ENCODE data around the gene ARL6IP4.

Gene ARL6IP4

DNA sequence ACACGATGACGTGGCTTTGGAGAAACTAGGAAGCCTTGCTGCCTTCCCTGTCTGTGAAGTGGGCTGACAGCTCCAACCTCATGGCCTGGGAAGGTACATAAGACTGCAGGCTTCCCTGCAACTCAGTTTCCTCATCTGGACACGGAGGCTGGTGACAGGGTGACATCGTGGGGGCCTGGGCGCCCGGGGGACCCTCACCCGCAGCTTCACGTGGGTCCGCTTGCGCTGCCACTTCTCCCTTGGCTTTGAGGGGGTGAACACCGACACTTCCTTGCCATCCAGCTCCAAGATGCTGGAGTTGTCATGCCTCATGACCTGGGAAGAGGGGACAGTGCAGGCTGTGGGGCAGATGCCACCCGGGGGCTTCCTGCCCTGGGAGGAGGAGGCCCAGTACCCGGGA, 7.6 kb downstream of the ARL6IP4 start:
- Histone ChIP-seq H3K9ac (ENCODE audit: low read depth, low read length) (no peak overlapping the region), H3K4me1 (ENCODE audit: insufficient read depth, low read length) (no peaks in the 10 kb centered on the region), H3K36me3 (ENCODE audit: insufficient read depth, low read length) (no peaks in the 10 kb centered on the region; the same call in none of the 2 replicates), H3K9me3 (ENCODE audit: control insufficient read depth, insufficient read depth, low read length) (no peaks in the 10 kb centered on the region)

DNA sequence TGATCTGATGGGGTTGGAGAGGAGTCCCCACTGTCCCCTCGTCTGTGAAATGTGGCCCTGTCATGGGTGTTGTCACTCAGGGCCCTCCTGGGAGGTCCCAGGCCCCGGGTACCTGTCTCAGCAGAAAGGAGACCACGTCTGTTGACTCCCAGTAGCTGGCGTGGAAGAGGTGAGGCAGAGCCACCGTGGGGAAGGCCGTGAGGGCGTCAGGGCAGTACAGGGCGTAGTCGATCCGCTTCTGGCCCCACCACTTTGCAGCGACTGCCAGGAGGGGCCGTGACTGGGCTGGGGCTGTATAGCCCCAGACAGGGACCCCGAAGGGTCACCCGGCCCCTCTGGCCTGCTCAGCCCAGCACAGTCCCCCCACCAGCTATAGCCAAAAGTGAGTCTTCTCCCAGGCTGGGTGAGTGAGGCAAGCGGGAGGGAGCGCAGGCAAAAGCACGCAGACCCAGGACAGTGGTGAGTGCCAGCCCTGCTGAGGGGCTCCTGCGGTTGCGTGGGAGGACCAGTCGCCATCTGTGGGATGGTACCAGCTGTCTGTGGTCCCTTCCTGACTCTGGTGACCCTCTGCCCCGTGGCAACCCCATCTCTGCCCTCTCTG, 8.2 kb downstream of the ARL6IP4 start:
- Histone ChIP-seq H3K9ac (ENCODE audit: low read depth, low read length) (no peak overlapping the region), H3K36me3 (ENCODE audit: insufficient read depth, low read length) (no peaks in the 10 kb centered on the region; the same call in 1 of the 2 replicates), H3K4me1 (ENCODE audit: insufficient read depth, low read length) (no peaks in the 10 kb centered on the region), H3K9me3 (ENCODE audit: control insufficient read depth, insufficient read depth, low read length) (no peaks in the 10 kb centered on the region)

DNA sequence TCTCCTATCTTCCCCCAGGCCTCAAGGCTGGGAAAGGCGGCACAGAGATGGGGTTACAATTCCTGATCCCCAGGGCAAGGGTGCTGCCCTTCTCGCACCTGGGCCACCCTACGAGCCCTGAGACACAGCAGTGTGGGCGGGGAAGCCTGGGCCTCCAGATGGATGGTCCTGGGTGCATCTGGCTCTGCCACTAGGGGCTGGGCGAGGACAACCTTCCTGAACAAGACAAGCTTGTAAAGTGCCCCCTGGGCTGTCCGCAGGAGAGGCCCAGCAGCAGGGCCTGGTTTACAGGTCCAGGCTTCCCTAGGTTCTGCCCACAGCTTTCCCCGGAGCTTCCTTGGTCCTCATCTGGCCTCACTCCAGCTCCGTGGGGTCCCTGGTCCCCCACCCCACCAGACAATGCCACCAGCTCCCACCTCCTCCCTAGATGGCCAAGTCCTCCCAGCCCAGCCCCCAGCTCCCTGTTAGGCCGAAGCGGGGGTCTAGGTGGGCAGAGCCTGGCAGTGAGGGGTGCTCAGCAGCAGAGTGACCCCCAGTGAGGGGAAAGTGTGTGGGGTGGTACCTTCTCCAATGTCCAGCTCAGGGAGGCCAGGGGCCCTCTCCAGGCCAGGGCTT, 8.9 kb downstream of the ARL6IP4 start:
- Histone ChIP-seq H3K36me3 (ENCODE audit: insufficient read depth, low read length) (no peaks in the 10 kb centered on the region; the same call in 1 of the 2 replicates), H3K9me3 (ENCODE audit: control insufficient read depth, insufficient read depth, low read length) (no peaks in the 10 kb centered on the region), H3K9ac (ENCODE audit: low read depth, low read length) (no peak overlapping the region), H3K4me1 (ENCODE audit: insufficient read depth, low read length) (no peaks in the 10 kb centered on the region)

DNA sequence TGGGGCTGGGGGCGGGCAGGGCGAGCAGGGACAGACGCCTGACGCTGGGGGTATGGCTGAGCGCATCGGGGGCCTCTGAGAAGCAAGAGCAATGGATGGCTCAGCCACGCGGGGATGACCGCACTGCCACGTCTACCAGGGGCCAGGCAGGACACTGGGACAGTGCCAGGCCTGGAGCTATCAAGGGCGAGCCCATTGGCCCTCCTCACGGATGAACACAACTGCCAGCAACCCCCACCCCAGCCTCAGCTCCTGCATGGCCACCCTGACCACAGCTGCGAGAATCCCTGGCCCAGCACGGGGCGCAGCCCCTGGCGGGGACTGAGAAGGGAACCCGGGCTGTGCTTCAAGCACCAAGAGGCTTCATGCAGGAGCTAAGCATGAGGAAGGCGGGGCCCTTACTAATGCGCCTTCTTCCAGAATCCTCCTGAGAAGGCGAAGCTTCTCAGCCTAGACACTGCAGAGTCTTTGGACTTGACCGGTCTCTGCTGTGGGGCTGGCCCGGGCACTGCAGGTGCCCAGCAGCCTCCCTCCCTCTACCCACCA, 9.5 kb downstream of the ARL6IP4 start:
- Histone ChIP-seq H3K9ac (ENCODE audit: low read depth, low read length) (no peak overlapping the region), H3K36me3 (ENCODE audit: insufficient read depth, low read length) (no peaks in the 10 kb centered on the region; the same call in 1 of the 2 replicates), H3K9me3 (ENCODE audit: control insufficient read depth, insufficient read depth, low read length) (no peaks in the 10 kb centered on the region), H3K4me1 (ENCODE audit: insufficient read depth, low read length) (no peaks in the 10 kb centered on the region)

DNA sequence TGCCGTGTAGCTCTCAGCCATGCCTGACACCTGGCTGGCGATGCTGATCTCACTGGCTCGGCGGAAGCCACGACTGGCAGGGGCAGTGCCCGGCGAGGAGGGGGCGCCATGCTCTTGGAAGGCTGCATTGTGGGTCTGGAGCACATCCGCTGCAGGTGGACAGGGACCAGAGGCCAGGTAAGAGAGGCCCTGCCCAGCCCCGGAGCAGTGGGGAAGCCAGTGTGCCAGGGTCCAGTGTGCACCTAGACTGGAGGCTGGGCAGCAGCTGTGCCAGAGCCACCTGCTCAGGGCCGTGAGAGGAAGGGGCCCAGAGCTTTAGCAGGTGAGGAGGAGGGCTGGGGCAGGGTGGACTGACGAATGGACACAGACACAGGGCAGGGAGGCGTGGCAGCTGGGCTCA, 10.1 kb downstream of the ARL6IP4 start:
- Histone ChIP-seq H3K36me3 (ENCODE audit: insufficient read depth, low read length) (no peaks in the 10 kb centered on the region; the same call in 1 of the 2 replicates), H3K9ac (ENCODE audit: low read depth, low read length) (no peak overlapping the region), H3K4me1 (ENCODE audit: insufficient read depth, low read length) (no peaks in the 10 kb centered on the region), H3K9me3 (ENCODE audit: control insufficient read depth, insufficient read depth, low read length) (no peaks in the 10 kb centered on the region)

DNA sequence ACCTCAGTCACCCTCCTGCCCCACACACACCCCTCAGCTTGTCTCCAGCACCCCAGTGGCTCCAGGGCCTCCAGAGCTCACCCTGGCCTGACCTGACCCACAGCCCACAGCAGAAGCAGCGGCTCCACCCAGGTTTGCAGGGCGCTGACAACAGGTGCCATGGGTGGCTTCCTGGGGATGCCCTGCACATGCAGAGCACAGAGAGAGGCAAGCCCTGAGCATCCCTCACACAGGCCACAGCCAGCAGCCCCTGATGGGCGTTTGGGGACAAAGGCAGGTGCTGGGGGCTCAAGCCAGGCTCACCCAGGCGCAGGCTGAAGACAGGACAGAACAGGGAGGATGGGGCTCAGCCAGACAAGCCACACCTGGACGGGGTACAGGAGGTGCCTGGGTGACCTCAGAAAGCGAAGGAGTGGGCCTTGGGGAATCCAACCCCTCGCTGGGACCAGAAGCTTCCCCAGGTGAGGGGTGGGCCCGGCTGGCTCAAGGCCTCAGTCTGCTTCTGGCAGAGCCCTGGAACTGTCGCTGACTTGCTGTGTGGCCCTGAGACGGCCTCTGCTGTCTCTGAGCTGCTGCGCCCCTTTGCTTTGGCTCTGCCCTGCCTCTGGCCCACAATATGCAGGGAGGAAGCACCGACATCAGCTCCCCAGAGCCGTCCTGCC, 10.6 kb downstream of the ARL6IP4 start:
- Histone ChIP-seq H3K36me3 (ENCODE audit: insufficient read depth, low read length) (no peaks in the 10 kb centered on the region; the same call in 1 of the 2 replicates), H3K9me3 (ENCODE audit: control insufficient read depth, insufficient read depth, low read length) (no peaks in the 10 kb centered on the region), H3K9ac (ENCODE audit: low read depth, low read length) (no peak overlapping the region), H3K4me1 (ENCODE audit: insufficient read depth, low read length) (no peaks in the 10 kb centered on the region)

DNA sequence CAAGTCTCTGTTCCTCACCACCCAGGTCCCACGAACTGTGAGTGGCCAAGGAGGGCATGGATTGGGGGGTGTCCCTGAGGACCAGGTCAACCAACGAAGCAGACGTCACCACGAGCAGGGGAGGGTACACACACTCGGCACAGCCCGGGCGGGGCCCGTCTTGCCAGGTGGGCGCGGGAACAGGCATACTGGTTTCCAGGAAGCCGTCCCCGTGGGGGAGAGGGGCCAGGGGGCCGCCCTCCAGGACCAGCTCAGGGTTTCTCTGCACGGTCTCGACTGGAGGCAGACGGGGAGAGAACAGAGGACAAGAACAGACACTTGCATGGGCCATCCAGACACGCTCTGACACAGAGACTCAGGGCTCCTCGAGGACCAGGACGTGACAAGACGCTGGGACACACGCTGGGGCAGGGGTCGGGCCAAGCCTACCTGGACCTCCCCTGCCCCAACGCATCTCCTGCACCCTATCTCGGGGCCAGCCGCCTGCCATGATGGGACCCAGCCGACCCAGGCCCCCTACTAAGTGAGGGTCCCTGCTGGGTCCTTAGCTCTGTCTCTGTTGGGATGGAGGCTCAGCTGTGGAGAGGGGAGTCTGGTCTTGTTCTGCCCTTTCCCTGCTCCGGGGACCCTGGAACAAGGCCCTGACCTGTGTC, 11.3 kb downstream of the ARL6IP4 start:
- Histone ChIP-seq H3K9me3 (ENCODE audit: control insufficient read depth, insufficient read depth, low read length) (no peaks in the 10 kb centered on the region), H3K36me3 (ENCODE audit: insufficient read depth, low read length) (no peaks in the 10 kb centered on the region; the same call in 1 of the 2 replicates), H3K4me1 (ENCODE audit: insufficient read depth, low read length) (no peaks in the 10 kb centered on the region), H3K9ac (ENCODE audit: low read depth, low read length) (no peak overlapping the region)

DNA sequence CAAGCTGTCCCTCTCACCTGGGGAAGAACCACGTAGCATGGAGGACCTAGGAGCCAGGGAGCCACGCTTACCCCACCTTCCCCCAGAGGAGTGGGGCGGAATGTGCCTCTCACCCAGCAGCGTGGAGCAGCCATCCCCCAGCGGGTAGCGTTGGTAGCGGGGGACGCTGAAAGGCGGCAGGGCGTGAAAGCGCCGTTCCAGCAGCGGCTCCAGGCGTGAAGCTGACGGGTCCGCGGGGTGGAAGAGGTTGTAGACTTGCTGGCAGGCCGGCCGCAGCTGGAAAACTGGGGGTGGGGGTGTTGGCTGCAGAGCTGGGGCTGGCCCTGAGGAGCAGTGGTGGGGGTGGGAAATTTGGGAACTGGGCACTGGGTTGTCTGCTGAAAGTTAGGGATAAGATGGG, 11.9 kb downstream of the ARL6IP4 start:
- Histone ChIP-seq H3K9me3 (ENCODE audit: control insufficient read depth, insufficient read depth, low read length) (no peaks in the 10 kb centered on the region), H3K9ac (ENCODE audit: low read depth, low read length) (no peak overlapping the region), H3K4me1 (ENCODE audit: insufficient read depth, low read length) (no peaks in the 10 kb centered on the region), H3K36me3 (ENCODE audit: insufficient read depth, low read length) (no peaks in the 10 kb centered on the region)

DNA sequence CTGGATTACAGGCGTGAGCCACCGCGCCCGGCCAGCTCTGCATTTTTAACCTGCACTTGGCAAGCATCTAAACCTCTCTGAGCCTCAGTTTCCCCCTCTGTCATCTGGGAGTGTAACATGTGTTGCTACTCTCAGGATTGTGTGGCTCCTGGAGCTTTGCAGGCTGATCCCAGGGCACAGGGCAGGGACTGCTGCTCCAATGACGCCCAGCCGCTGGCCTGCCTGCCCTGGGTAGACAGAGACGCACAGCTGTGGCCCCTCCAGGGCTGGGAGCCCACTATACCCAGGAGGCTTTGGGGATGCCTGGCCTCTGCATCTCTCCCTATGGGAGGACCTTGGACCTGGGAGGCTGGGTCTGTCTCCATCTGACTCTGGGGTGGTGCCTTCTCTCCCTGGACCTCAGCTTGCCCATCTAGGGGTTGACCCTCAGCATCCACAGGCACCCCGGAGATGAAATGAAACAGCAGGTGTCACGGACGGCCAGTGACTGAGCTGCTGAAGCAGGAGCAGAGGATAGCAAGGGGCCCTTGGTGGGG, 13.7 kb downstream of the ARL6IP4 start:
- no peaks in the 10 kb centered on the region for H3K4me1 ChIP-seq (ENCODE audit: insufficient read depth, low read length)
- no peaks in the 10 kb centered on the region for H3K36me3 ChIP-seq (ENCODE audit: insufficient read depth, low read length)
- H3K9ac ChIP-seq (ENCODE audit: low read depth, low read length), result no peak overlapping the region
- H3K9me3 ChIP-seq (ENCODE audit: control insufficient read depth, insufficient read depth, low read length), result no peaks in the 10 kb centered on the region

DNA sequence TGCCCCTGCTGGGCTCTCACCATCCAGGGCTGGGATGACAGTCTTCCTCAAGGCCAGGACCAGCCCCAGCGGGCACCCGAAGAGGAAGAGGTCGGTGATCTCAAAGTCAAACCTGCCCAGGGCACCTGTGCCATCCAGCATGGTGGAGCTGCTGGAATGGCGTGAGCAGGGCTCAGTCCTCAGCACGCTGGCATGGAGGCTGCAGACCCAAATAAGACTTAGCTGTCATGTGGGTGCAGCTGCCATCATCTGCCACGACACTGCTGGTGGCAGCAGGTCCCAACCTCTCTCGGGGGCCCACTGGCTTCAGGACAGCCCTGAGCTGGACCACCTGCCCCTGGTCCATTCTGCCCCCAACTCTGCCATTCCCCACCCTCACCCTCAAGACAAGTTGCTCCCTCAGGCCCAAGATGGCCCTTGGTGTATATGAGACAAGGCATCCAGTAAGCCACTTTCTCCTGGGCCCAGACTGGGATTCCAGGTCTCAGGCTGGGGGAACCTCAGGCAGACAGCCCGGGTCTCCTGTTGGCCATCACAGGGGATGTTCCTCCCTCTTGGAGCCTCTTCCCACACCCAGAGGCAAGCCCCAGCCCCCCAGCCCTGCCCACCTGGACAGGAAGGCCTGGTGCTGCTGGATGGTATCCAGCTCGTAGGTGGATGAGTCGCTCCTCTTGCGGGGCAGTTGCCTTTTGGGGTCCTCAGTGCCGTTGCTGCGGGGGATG, 14.5 kb downstream of the ARL6IP4 start:
- Histone ChIP-seq H3K9me3 (ENCODE audit: control insufficient read depth, insufficient read depth, low read length) (no peaks in the 10 kb centered on the region), H3K36me3 (ENCODE audit: insufficient read depth, low read length) (no peaks in the 10 kb centered on the region), H3K4me1 (ENCODE audit: insufficient read depth, low read length) (no peaks in the 10 kb centered on the region), H3K9ac (ENCODE audit: low read depth, low read length) (no peak overlapping the region)

DNA sequence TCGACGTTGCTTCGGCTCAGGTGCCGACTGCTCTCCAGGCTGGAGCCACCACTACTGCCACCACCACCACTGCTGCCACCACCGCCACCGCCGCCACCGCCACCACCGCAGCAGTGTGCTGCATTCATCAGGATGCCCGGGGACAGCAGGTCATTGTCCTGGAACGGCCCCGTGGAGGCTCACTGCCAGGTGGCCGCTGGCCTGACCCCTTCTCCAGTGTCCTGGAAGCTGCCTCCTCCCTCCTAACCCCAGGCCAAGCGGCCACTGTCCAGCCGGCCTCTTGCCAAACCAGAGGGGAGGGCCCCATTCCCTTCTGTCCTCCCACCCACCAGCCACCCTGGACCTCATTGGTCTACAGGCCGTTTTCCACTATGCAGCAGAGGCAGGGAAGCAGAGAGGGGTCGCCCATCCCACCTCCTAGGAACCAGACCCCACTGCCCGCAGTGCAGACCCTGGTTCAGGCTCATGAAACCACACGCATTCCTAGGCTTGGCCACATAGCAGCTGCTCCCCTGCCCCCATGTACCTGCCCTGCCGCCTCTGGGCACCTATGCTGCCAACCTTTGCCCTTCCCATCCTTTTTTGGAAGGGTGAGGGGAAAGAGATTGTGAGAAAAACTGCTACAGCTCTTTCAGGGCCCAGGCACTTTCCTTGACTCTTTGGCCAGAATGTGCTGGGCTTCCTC, 15.2 kb downstream of the ARL6IP4 start:
- Histone ChIP-seq H3K36me3 (ENCODE audit: insufficient read depth, low read length) (no peaks in the 10 kb centered on the region), H3K9me3 (ENCODE audit: control insufficient read depth, insufficient read depth, low read length) (no peaks in the 10 kb centered on the region), H3K4me1 (ENCODE audit: insufficient read depth, low read length) (no peaks in the 10 kb centered on the region), H3K9ac (ENCODE audit: low read depth, low read length) (no peak overlapping the region)

DNA sequence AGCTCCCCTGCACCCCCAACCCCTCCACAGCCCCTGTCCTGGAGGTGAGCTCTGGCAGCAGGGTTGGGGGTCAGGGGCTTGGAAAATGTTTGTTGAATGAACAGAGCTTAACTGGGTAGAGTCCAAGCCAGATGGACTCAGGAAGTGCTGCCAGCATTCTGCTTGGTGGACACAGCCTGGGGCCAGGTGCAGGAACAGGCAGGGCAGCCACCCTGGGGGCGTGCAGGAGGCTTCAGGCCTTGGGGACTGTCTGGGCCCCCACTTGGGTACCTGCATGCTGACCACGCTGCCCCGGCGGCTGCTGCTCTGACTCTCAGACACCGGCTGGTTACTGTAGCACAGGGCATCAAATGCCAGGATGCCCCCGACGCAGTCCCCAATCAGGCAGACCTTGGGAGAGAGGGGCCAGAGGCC, 15.7 kb downstream of the ARL6IP4 start:
- H3K4me1 ChIP-seq (ENCODE audit: insufficient read depth, low read length), result no peaks in the 10 kb centered on the region
- no peak overlapping the region for H3K9ac ChIP-seq (ENCODE audit: low read depth, low read length)
- H3K9me3 ChIP-seq (ENCODE audit: control insufficient read depth, insufficient read depth, low read length), result no peaks in the 10 kb centered on the region
- no peaks in the 10 kb centered on the region for H3K36me3 ChIP-seq (ENCODE audit: insufficient read depth, low read length)

DNA sequence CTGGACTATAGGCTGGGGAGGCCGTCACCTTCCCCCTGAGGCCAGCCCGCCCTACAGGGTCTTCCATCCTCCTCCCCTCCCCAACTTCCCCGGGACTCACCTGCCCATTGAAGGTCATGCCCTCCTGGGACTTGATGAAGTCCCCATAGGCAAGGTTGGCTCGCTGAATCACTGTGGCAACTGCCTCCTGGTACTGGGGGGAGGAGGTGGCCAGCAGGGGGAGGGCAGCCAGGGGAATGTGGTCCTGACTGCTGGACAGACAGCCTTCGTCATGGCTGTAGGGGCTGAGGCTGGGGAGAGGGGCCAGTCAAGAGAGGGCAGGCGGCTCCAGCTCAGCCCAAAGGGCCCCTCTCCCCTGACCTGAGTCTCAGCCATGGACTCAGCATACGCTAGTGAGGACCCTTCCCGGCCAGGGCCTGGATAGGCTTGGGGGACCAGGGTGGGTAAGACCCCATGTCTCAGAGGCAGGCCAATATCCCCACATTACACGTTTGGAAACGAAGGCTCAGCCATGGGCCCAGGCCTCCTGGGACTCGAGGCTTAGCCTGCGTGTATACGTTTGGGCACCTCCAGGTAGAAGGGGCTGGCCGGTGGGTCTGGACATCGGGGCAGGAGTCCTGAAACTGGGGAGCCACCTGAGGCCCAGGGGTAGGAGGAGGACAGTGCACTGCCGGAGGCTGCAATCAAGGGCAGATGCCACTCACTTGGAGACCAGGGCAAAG, 16.3 kb downstream of the ARL6IP4 start:
- no peaks in the 10 kb centered on the region for H3K4me1 ChIP-seq (ENCODE audit: insufficient read depth, low read length)
- H3K9me3 ChIP-seq (ENCODE audit: control insufficient read depth, insufficient read depth, low read length), result no peaks in the 10 kb centered on the region
- no peaks in the 10 kb centered on the region for H3K36me3 ChIP-seq (ENCODE audit: insufficient read depth, low read length)
- no peak overlapping the region for H3K9ac ChIP-seq (ENCODE audit: low read depth, low read length)
